Activated B cell treated with CpG ODN at 0.5 μM for 24 hours (primary cell): ENCODE measurements around the gene RASA3. TPM values are rescaled to one million over a fixed set of nuclear protein-coding genes. Genes with fewer than 3 reads are reported as not detected.
A peak's percentile ranks its signal among the peaks of the same experiment; 100 is the strongest.
"Not testable (repeated sequence)": the region's sequence is repeated elsewhere in the genome, so short reads cannot be mapped to it uniquely, and the experiment has no call there.

ENCODE experiments used
- ATAC-seq: fragments of 200-7000 bp; cut with Tn5 transposase; one replicate; pipeline ENCODE4 v1.10.0; 2021; ENCODE audit warnings: low read depth, mild to moderate bottlenecking, moderate library complexity
- CTCF ChIA-PET: fragments of 350-600 bp; sonication (Branson Sonifier 250); formaldehyde crosslinking; loops from one replicate; lab custom pipeline; 2021; ENCODE audit warnings: antibody characterized with exemption; lab: Charles Lee
- POLR2A ChIA-PET: fragments of 350-600 bp; sonication (Branson Sonifier 250); formaldehyde crosslinking; loops from one replicate; lab custom pipeline; 2021; ENCODE audit warnings: antibody characterized with exemption; lab: Charles Lee
- DNase-seq: peaks from one replicate; pipeline ENCODE4 v3.0.0; 2022
- H3K27ac Mint-ChIP-seq: one replicate; pipeline ENCODE4 v1.8.0; 2020; ENCODE audit warnings: mixed read lengths
- H3K27me3 Mint-ChIP-seq: one replicate; pipeline ENCODE4 v1.8.0; 2021; ENCODE audit warnings: mixed read lengths
- H3K36me3 Mint-ChIP-seq: one replicate; pipeline ENCODE4 v1.8.0; 2021; ENCODE audit warnings: low read depth, mixed read lengths
- H3K4me1 Mint-ChIP-seq: one replicate; pipeline ENCODE4 v1.8.0; 2021; ENCODE audit warnings: mixed read lengths
- H3K4me3 Mint-ChIP-seq: one replicate; pipeline ENCODE4 v1.8.0; 2020; ENCODE audit warnings: mild to moderate bottlenecking, mixed read lengths
- H3K9me3 Mint-ChIP-seq: one replicate; pipeline ENCODE4 v1.8.0; 2020; ENCODE audit warnings: mixed read lengths
- CTCF ChIP-seq: fragments of 200-600 bp; IDR thresholded peaks from one replicate; pipeline ENCODE4 v1.8.0; 2022; ENCODE audit warnings: antibody characterized with exemption, mild to moderate bottlenecking
- intact Hi-C: fragments of 100-400 bp; cut with micrococcal nuclease; formaldehyde crosslinking; loops from one replicate; pipeline ENCODE4 v1.15.1; 2024
- total RNA-seq: library from RNA; stranded (reverse); gene quantifications from 2 replicates; pipeline ENCODE4 v1.2.3, GENCODE V29; 2022

RASA3 gene
- total RNA-seq, 1 donor from 2014 or later, result 20.4 TPM

DNA sequence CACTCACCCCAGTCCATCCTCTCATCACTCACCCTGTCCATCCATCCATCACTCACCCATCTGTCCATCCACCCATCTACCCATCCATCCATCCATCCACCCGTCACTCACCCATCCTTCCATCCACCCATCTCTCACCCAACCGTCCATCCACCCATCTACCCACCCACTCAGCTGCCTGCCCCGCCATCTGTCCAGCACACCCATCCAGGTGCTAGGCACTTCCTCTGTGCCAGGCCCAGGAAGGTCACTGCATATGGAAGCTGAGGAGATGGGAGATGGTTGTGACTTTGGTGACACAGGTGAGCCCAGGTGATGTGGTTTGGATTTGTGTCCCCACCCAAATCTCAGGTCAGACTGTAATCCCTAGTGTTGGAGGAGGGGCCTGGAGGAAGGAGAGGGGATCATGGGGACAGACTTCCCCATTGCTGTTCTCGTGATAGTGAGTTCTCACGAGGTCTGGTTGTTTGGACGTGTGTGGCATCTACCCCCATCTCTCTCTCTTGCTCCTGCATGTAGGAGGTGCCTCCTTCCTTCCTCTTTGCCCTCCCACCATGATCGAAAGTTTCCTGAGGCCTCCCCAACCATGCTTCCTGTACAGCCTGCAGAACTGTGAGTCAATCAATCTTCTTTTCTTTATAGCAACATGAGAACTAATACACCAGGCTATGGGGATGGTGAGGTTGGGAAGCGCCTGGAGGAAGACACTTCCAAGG, 142.7 kb downstream of the RASA3 start:
- peaks cover 18% of the 10 kb centered on the region for H3K4me1 Mint-ChIP-seq
- intact Hi-C loops, result no loop called here
- ChIA-PET POLR2A (no interaction called here), CTCF (no interaction called here)
- peak overlapping the region; percentile 73 for H3K27ac Mint-ChIP-seq
- TF ChIP-seq CTCF, result no peak
- peak; percentile 8 for DNase-seq
- no peaks in the 10 kb centered on the region for H3K27me3 Mint-ChIP-seq
- H3K36me3 Mint-ChIP-seq, result peaks cover 50% of the 10 kb centered on the region
- H3K9me3 Mint-ChIP-seq, result no peaks in the 10 kb centered on the region
- H3K4me3 Mint-ChIP-seq, result no peak overlapping the region
- peak; percentile 18 for ATAC-seq

DNA sequence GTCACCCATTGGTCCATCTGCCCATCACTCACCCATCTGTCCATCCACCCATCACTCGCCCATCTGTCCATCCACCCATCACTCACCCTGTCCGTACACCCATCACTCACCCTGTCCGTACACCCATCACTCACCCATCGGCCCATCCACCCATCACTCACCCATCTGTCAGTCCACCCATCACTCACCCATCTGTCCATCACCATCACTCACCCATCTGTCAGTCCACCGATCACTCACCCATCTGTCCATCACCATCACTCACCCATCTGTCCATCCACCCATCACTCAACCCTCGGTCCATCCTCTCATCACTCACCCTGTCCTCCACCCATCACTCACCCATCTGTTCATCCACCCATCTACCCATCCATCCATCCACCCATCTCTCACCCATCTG, 143.6 kb downstream of the RASA3 start:
- ATAC-seq, H3K9me3 Mint-ChIP-seq, intact Hi-C loops, H3K4me3 Mint-ChIP-seq, CTCF ChIA-PET, POLR2A ChIA-PET, H3K27me3 Mint-ChIP-seq, DNase-seq, H3K27ac Mint-ChIP-seq: not testable (repeated sequence)
- H3K4me1 Mint-ChIP-seq, result peaks cover 18% of the 10 kb centered on the region
- peaks cover 43% of the 10 kb centered on the region for H3K36me3 Mint-ChIP-seq

DNA sequence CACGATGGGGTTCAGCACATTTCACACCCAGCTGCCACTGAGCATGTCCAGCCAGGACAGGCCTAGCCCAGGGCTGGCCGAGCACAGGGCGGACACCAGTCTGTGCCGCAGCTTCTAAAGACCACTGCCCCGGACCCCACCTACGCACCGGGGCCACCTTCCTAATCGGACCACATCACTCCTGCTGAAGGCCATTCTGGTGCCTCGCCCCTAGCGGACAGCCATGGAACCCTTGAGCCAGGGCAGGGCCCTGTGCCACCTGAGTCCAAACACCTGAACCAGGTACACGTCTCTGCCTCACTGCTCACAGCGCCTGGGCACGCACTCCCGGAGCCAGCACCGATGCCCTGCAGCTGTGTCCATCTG, 150.1 kb downstream of the RASA3 start:
- TF ChIP-seq CTCF, result no peak
- ChIA-PET POLR2A (no interaction called here), CTCF (no interaction called here)
- Mint-ChIP-seq H3K27ac (no peak overlapping the region), H3K4me3 (no peak overlapping the region), H3K9me3 (no peaks in the 10 kb centered on the region), H3K36me3 (peaks cover 58% of the 10 kb centered on the region), H3K4me1 (no peaks in the 10 kb centered on the region), H3K27me3 (no peaks in the 10 kb centered on the region)
- no peak for DNase-seq
- intact Hi-C loops, result no loop called here
- no peak for ATAC-seq

GRCh38 chr13:113981611-113982295, 150.7 kb downstream of the RASA3 start:
- no peak for ATAC-seq
- POLR2A ChIA-PET, result no interaction called here

DNA sequence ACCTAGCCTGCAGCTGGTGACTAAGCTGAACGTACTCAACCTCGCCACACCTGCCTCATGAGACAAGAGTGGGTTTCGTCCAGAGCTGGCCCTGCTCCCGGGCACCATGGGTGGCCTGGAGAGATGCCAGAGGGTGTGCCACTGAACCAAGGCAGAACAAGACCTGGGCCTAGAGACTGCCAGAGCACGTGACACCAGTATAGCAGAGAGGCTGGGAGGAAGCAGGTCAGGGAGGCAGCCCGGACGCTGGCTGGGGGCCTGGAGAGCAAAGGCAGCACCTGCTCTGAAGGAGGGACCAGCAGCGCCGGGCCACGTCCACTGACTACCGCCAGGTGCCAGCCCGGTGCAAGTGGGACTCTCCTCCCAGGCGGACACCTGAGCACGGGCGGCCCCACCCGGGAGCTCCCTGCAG, 151.2 kb downstream of the RASA3 start:
- H3K4me3 Mint-ChIP-seq, result no peak overlapping the region
- no peak for TF ChIP-seq CTCF
- CTCF ChIA-PET, result no interaction called here
- peaks cover 63% of the 10 kb centered on the region for H3K36me3 Mint-ChIP-seq
- H3K27me3 Mint-ChIP-seq, result no peaks in the 10 kb centered on the region
- H3K9me3 Mint-ChIP-seq, result no peaks in the 10 kb centered on the region
- H3K27ac Mint-ChIP-seq, result no peak overlapping the region
- POLR2A ChIA-PET, result no interaction called here
- ATAC-seq (no peak), DNase-seq (no peak)
- intact Hi-C loops, result no loop called here
- no peaks in the 10 kb centered on the region for H3K4me1 Mint-ChIP-seq

More at GRCh38 chr13:113981611-113982295, 150.7 kb downstream of the RASA3 start:
- intact Hi-C loops, result no loop called here
- Mint-ChIP-seq H3K27me3 (no peaks in the 10 kb centered on the region), H3K4me3 (no peak overlapping the region), H3K36me3 (peaks cover 61% of the 10 kb centered on the region), H3K9me3 (no peaks in the 10 kb centered on the region), H3K27ac (no peak overlapping the region), H3K4me1 (no peaks in the 10 kb centered on the region)
- peak; percentile 13 for DNase-seq
- TF ChIP-seq CTCF, result no peak
- CTCF ChIA-PET, result no interaction called here
